A549 (cell line): ENCODE results near the gene SLC6A17. TPM values are rescaled to one million over a fixed set of nuclear protein-coding genes. Genes with fewer than 3 reads are reported as not detected.

ENCODE experiments used
- ATAC-seq, 2 experiments: fragments of 200-7000 bp in 1 of 2; fragments of >200 bp in 1 of 2; cut with Nextera tagmentation in 1 of 2; cut with Tn5 transposase in 1 of 2; 3 replicates each; pipeline versions ENCODE4 v1.8.0 to v1.9.1; 2018 to 2020; ENCODE audit warnings: mild to moderate bottlenecking in 1 of 2, moderate library complexity in 1 of 2
- CTCF ChIA-PET: fragments of 300-600 bp; sonication (Branson Sonifier 250); formaldehyde crosslinking; extraction: SDS; loops from one replicate; lab custom pipeline; 2021; ENCODE audit warnings: antibody characterized with exemption, inconsistent platforms; lab: Yijun Ruan, JAX
- POLR2A ChIA-PET: fragments of 350-600 bp; formaldehyde crosslinking; extraction: SDS; loops from one replicate; lab custom pipeline; 2021; ENCODE audit warnings: antibody characterized with exemption, inconsistent platforms; lab: Yijun Ruan, JAX
- DNase-seq, 2 experiments: peaks; one replicate each; pipeline versions ENCODE4 v3.0.0 to v3.0.0-alpha.2; 2011 to 2016; ENCODE audit warnings: low read depth in 1 of 2, low spot score in 1 of 2
- FAIRE-seq: peaks from 2 replicates; lab custom pipeline; 2011; peaks lifted over from hg19 to GRCh38; lab: Jason Lieb, UNC
- H3K27ac ChIP-seq, 2 experiments: fragments of >200 bp; sonication (Bioruptor Twin); formaldehyde crosslinking; 3 replicates each; pipeline ENCODE4 v1.5.1; 2016 to 2017
- H3K4me1 ChIP-seq: fragments of >200 bp; sonication (Bioruptor Twin); formaldehyde crosslinking; 3 replicates; pipeline ENCODE4 v1.6.1; 2016
- H3K4me2 ChIP-seq: fragments of >200 bp; sonication (Bioruptor Twin); formaldehyde crosslinking; 3 replicates; pipeline ENCODE4 v1.6.1; 2016
- H3K4me3 ChIP-seq: fragments of >200 bp; sonication (Bioruptor Twin); formaldehyde crosslinking; 3 replicates; pipeline ENCODE4 v1.5.1; 2016
- H3K9me3 ChIP-seq: fragments of >200 bp; sonication (Bioruptor Twin); formaldehyde crosslinking; 3 replicates; pipeline ENCODE4 v1.6.1; 2016
- CBX2 ChIP-seq: fragments of 200-600 bp; sonication (generic); IDR thresholded peaks from 2 replicates; pipeline ENCODE4 v1.6.1; 2016; ENCODE audit warnings: low read depth, mild to moderate bottlenecking, borderline replicate concordance
- CHD2 ChIP-seq: fragments of 150-350 bp; IDR thresholded peaks from 2 replicates; pipeline ENCODE4 v1.6.1; 2014; ENCODE audit warnings: low read length; ENCODE audit not compliant: partially characterized antibody
- CTCF ChIP-seq: fragments of >200 bp; sonication (Bioruptor Twin); formaldehyde crosslinking; IDR thresholded peaks from 3 replicates; pipeline ENCODE4 v1.5.1; 2016
- E2F6 ChIP-seq: IDR thresholded peaks from 2 replicates; pipeline ENCODE4 v1.6.1; 2012; ENCODE audit warnings: low read depth, borderline replicate concordance
- EHMT2 ChIP-seq: fragments of 200-600 bp; sonication (generic); IDR thresholded peaks from 2 replicates; pipeline ENCODE4 v1.6.1; 2016; ENCODE audit warnings: antibody characterized with exemption, low read depth, mild to moderate bottlenecking, moderate library complexity
- ESRRA ChIP-seq: fragments of 150-350 bp; IDR thresholded peaks from 2 replicates; pipeline ENCODE4 v1.6.1; 2014; ENCODE audit warnings: mild to moderate bottlenecking, low read length, borderline replicate concordance
- FOSB ChIP-seq: fragments of 250-450 bp; sonication (Bioruptor Pico); IDR thresholded peaks from 2 replicates; pipeline ENCODE4 v1.5.0; 2020; ENCODE audit warnings: mild to moderate bottlenecking, moderate library complexity
- FOSL2 ChIP-seq, 2 experiments: fragments of 450-650 bp in 1 of 2; fragments of >200 bp in 1 of 2; sonication (Bioruptor Twin) in 1 of 2; formaldehyde crosslinking; IDR thresholded peaks; 2 replicates each; pipeline versions ENCODE4 v1.5.0 to v1.6.1; 2016 to 2020; ENCODE audit warnings: mild to moderate bottlenecking in 1 of 2, moderate library complexity in 1 of 2
- FOXS1 ChIP-seq: fragments of 250-450 bp; sonication (Bioruptor Pico); IDR thresholded peaks from 2 replicates; pipeline ENCODE4 v1.5.0; 2020; ENCODE audit warnings: mild to moderate bottlenecking, moderate library complexity
- GATA3 ChIP-seq: IDR thresholded peaks from 2 replicates; pipeline ENCODE4 v1.6.1; 2012; ENCODE audit warnings: borderline replicate concordance
- HOXA7 ChIP-seq: fragments of 250-450 bp; sonication (Bioruptor Pico); IDR thresholded peaks from 2 replicates; pipeline ENCODE4 v1.5.0; 2020; ENCODE audit warnings: mild to moderate bottlenecking, moderate library complexity
- HOXB13 ChIP-seq: fragments of 250-450 bp; sonication (Bioruptor Pico); IDR thresholded peaks from 2 replicates; pipeline ENCODE4 v1.5.0; 2020; ENCODE audit warnings: low read depth, mild to moderate bottlenecking, moderate library complexity
- JUNB ChIP-seq: fragments of >200 bp; sonication (Bioruptor Twin); formaldehyde crosslinking; IDR thresholded peaks from 2 replicates; pipeline ENCODE4 v1.6.1; 2016
- MAFK ChIP-seq: fragments of 450-650 bp; IDR thresholded peaks from 2 replicates; pipeline ENCODE4 v1.6.1; 2014; ENCODE audit not compliant: partially characterized antibody
- MAZ ChIP-seq: fragments of 150-350 bp; IDR thresholded peaks from 2 replicates; pipeline ENCODE4 v1.6.1; 2014; ENCODE audit warnings: antibody characterized with exemption, low read depth, low read length, borderline replicate concordance
- RAD21 ChIP-seq, 2 experiments: fragments of >200 bp in 1 of 2; sonication (Bioruptor Twin) in 1 of 2; formaldehyde crosslinking in 1 of 2; IDR thresholded peaks in 1 of 2; conservative IDR thresholded peaks in 1 of 2; 2 replicates in 1 of 2; 3 replicates in 1 of 2; pipeline ENCODE4 v1.6.1; 2012 to 2018; ENCODE audit warnings: inconsistent platforms in 1 of 2
- RARB ChIP-seq: fragments of 250-450 bp; sonication (Bioruptor Pico); IDR thresholded peaks from 2 replicates; pipeline ENCODE4 v1.8.0; 2021; ENCODE audit warnings: mild to moderate bottlenecking, moderate library complexity
- SREBF2 ChIP-seq: fragments of 450-650 bp; IDR thresholded peaks from 2 replicates; pipeline ENCODE4 v1.6.1; 2014; ENCODE audit warnings: mild to moderate bottlenecking, moderate library complexity
- ZC3H11A ChIP-seq: fragments of 450-650 bp; IDR thresholded peaks from 2 replicates; pipeline ENCODE4 v1.6.1; 2014; ENCODE audit warnings: antibody characterized with exemption, mild to moderate bottlenecking
- WGBS: methylation state at CpG from one replicate; pipeline ENCODE4 v1.1.6; 2017; ENCODE audit errors: missing lambda C conversion rate; 5-methylcytosine and 5-hydroxymethylcytosine counted together
- polyA plus RNA-seq, 4 experiments: library from polyadenylated mRNA; depleted of rRNA in 3 of 4; stranded (reverse); fragments of >200 nt; fragmentation: RNase III in 1 of 4; extraction: RNeasy Plus Mini Kit Qiagen cat#74134 plus additional on column Dnase treatment in 1 of 4; gene quantifications; 2 replicates in 3 of 4; 3 replicates in 1 of 4; pipeline ENCODE4 v1.2.3, GENCODE V29; 2011 to 2017
- TF ChIP-seq, protein P1 (sequence below): fragments of 150-350 bp; IDR thresholded peaks from 2 replicates; pipeline ENCODE4 v1.6.1; 2014; ENCODE audit warnings: low read depth, mild to moderate bottlenecking, low read length
- TF ChIP-seq, protein P2 (sequence below): IDR thresholded peaks from 2 replicates; pipeline ENCODE4 v1.6.1; 2012
- TF ChIP-seq, protein P3 (sequence below): fragments of 250-450 bp; sonication (Bioruptor Pico); IDR thresholded peaks from 2 replicates; pipeline ENCODE4 v1.5.0; 2020; ENCODE audit warnings: low read depth, mild to moderate bottlenecking, moderate library complexity

Gene SLC6A17
- polyA plus RNA-seq, 2 of the 4 experiments (the other 2 are of a cell fraction), result 0.56 to 2.2 TPM

GRCh38 chr1:110197905-110198629 lies 47.8 kb downstream of the SLC6A17 start:
- Histone ChIP-seq H3K4me2 (no peak overlapping the region), H3K4me3 (no peak overlapping the region)
- TF ChIP-seq HOXA7 (CRISPR knock-in tag), result no peak
- TF ChIP-seq FOSL2 (IDR thresholded peaks at IDR 0.05), result no peak
- no peak for TF ChIP-seq FOSL2 (CRISPR knock-in tag; IDR thresholded peaks at IDR 0.05)
- TF ChIP-seq FOSB, result no peak
- TF ChIP-seq GATA3, result no peak
- TF ChIP-seq CHD2, result no peak
- no peak for TF ChIP-seq RARB
- no peak for TF ChIP-seq E2F6
- TF ChIP-seq, all 56 proteins: peak for 0
- 67% methylated on average over 18 of the region's 23 CpGs for WGBS
- ChIA-PET CTCF (interaction anchor here (1.0 to 16.7 kb wide), 17 partner anchors 10 to 297 kb away, joined by 3 to 338 read pairs (median 4); partner anchors contain the start of genes KCNC4 and PROK1), POLR2A (no interaction called here)
- no peak for FAIRE-seq
- Histone ChIP-seq H3K9me3 (no peaks in the 10 kb centered on the region), H3K4me1 (peaks cover 4% of the 10 kb centered on the region), H3K27ac (no peak overlapping the region)
- ATAC-seq, result no peak
- DNase-seq, result no peak

DNA sequence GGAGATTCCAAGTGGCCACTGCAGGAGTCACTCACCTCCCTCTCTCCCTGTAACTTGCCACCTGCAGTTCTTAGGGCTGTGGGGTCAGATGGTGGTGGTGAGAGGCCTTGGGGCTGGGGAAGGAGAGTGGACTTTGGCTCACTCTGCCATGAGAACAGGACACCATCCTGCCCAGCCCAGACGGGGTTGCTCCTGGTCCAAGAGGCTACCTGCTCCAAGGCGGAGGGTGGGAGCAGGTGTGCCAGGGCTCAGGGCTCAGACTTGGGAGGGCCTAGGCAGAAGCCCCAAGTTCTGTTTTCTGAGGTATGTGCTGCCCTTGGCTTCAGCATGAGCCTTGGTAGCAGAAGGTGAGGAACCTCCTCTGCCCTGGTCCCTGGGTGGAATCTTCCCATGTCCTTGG lies 48.5 kb downstream of the SLC6A17 start:
- ChIA-PET CTCF (interaction anchor here (1.8 to 16.7 kb wide), 5 partner anchors 9 to 296 kb away, joined by 4 to 354 read pairs (median 165); partner anchors contain the start of genes KCNC4 and PROK1), POLR2A (no interaction called here)
- Histone ChIP-seq H3K4me2 (no peak overlapping the region), H3K4me3 (no peak overlapping the region), H3K9me3 (no peaks in the 10 kb centered on the region), H3K4me1 (peaks cover 10% of the 10 kb centered on the region), H3K27ac (no peak overlapping the region)
- ATAC-seq (no peak), FAIRE-seq (no peak), DNase-seq (no peak)
- TF ChIP-seq, protein P1, sequence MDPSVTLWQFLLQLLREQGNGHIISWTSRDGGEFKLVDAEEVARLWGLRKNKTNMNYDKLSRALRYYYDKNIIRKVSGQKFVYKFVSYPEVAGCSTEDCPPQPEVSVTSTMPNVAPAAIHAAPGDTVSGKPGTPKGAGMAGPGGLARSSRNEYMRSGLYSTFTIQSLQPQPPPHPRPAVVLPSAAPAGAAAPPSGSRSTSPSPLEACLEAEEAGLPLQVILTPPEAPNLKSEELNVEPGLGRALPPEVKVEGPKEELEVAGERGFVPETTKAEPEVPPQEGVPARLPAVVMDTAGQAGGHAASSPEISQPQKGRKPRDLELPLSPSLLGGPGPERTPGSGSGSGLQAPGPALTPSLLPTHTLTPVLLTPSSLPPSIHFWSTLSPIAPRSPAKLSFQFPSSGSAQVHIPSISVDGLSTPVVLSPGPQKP, result no peak
- TF ChIP-seq ZC3H11A (no peak), HOXB13 (CRISPR knock-in tag) (no peak), HOXA7 (CRISPR knock-in tag) (no peak), SREBF2 (no peak), FOXS1 (no peak), CBX2 (no peak), MAFK (no peak), CTCF (no peak), JUNB (no peak), EHMT2 (no peak), ESRRA (no peak), MAZ (no peak), RAD21 (conservative IDR thresholded peaks at IDR 0.05 in 1 of 2, IDR thresholded peaks at IDR 0.05 in 1 of 2) (no peak)
- TF ChIP-seq, protein P2, sequence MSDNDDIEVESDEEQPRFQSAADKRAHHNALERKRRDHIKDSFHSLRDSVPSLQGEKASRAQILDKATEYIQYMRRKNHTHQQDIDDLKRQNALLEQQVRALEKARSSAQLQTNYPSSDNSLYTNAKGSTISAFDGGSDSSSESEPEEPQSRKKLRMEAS, result no peak
- TF ChIP-seq, protein P3, sequence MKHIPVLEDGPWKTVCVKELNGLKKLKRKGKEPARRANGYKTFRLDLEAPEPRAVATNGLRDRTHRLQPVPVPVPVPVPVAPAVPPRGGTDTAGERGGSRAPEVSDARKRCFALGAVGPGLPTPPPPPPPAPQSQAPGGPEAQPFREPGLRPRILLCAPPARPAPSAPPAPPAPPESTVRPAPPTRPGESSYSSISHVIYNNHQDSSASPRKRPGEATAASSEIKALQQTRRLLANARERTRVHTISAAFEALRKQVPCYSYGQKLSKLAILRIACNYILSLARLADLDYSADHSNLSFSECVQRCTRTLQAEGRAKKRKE (CRISPR knock-in tag), result no peak
- 91% methylated on average over 2 of the region's 2 CpGs for WGBS
